Spleen (tissue), 13 donors: ENCODE results near the gene CTBP1. TPM values are rescaled to one million over a fixed set of nuclear protein-coding genes. Genes with fewer than 3 reads are reported as not detected.
A peak's percentile ranks its signal among the peaks of the same experiment; 100 is the strongest.

Experiments used
- DNase-seq: peaks from one replicate; pipeline ENCODE4 v3.0.0-alpha.2; 2020
- H3K27ac ChIP-seq, 8 donors: fragments of 200-600 bp; sonication (generic) in 7 of 8; 1 replicate in 4 of 8; 2 replicates in 4 of 8; pipeline versions ENCODE4 v1.5.0 to v1.8.0; 2016 to 2021; ENCODE audit warnings: inconsistent platforms in 4 of 8, mild to moderate bottlenecking in 4 of 8, moderate library complexity in 1 of 8
- H3K27me3 ChIP-seq, 7 donors: fragments of 200-600 bp; sonication (generic) in 6 of 7; replicated peaks in 1 of 7; 1 replicate in 4 of 7; 2 replicates in 3 of 7; pipeline versions ENCODE4 v1.5.0 to v1.8.0; 2016 to 2021; ENCODE audit warnings: inconsistent platforms in 3 of 7, mild to moderate bottlenecking in 1 of 7
- H3K36me3 ChIP-seq, 6 donors: fragments of 200-600 bp; sonication (generic) in 5 of 6; 1 replicate in 4 of 6; 2 replicates in 2 of 6; pipeline versions ENCODE4 v1.5.0 to v1.8.0; 2016 to 2021; ENCODE audit warnings: inconsistent platforms in 2 of 6
- H3K4me1 ChIP-seq, 6 donors: fragments of 200-600 bp; sonication (generic) in 5 of 6; 1 replicate in 3 of 6; 2 replicates in 3 of 6; pipeline versions ENCODE4 v1.5.0 to v1.8.0; 2016 to 2021; ENCODE audit warnings: inconsistent platforms in 3 of 6
- H3K4me3 ChIP-seq, 8 donors: fragments of 200-600 bp; sonication (generic) in 7 of 8; 1 replicate in 4 of 8; 2 replicates in 4 of 8; pipeline versions ENCODE4 v1.5.0 to v1.8.0; 2016 to 2021; ENCODE audit warnings: inconsistent platforms in 4 of 8, mild to moderate bottlenecking in 4 of 8, moderate library complexity in 2 of 8
- H3K9me3 ChIP-seq, 8 donors: fragments of 200-600 bp; sonication (generic) in 7 of 8; 1 replicate in 4 of 8; 2 replicates in 4 of 8; pipeline versions ENCODE4 v1.5.0 to v1.8.0; 2016 to 2021; ENCODE audit warnings: inconsistent platforms in 4 of 8
- CTCF ChIP-seq, 11 experiments: fragments of 200-600 bp in 7 of 11; fragments of 450-650 bp in 4 of 11; sonication (generic) in 4 of 11; IDR thresholded peaks in 8 of 11; conservative IDR thresholded peaks in 3 of 11; 1 replicate in 7 of 11; 2 replicates in 4 of 11; pipeline versions ENCODE4 v1.4.0 to v1.8.0; 2016 to 2021; ENCODE audit warnings: antibody characterized with exemption in 11 of 11, inconsistent platforms in 4 of 11, mild to moderate bottlenecking in 1 of 11
- POLR2A ChIP-seq, 3 donors: fragments of 450-650 bp; IDR thresholded peaks; one replicate each; pipeline ENCODE4 v1.5.1; 2017; ENCODE audit warnings: antibody characterized with exemption in 3 of 3, mild to moderate bottlenecking in 1 of 3
- POLR2AphosphoS5 ChIP-seq, 3 donors: sonication (generic); formaldehyde crosslinking; IDR thresholded peaks; one replicate each; pipeline ENCODE4 v1.5.1; 2017; ENCODE audit warnings: antibody characterized with exemption in 3 of 3
- WGBS, 5 donors: extraction: QIAGEN DNeasy Blood & Tissue Kit in 3 of 5; methylation state at CpG; one replicate each; pipeline versions ENCODE4 v1.1.5 to v1.1.7; 2013 to 2018; 5-methylcytosine and 5-hydroxymethylcytosine counted together
- intact Hi-C: fragments of 100-400 bp; cut with DNase I; formaldehyde crosslinking; loops from one replicate; pipeline ENCODE4 v1.15.0; 2023; ENCODE audit warnings: low total_unique reads
- long read RNA-seq, 2 donors: transcript quantifications; one replicate each; lab custom pipeline, GENCODE V29; 2026
- polyA plus RNA-seq, 3 donors: library from polyadenylated mRNA; stranded (reverse); fragments of 200-250 nt; gene quantifications; one replicate each; pipeline ENCODE4 v1.2.1, GENCODE V29; 2013
- total RNA-seq, 7 donors: library from RNA; depleted of rRNA in 3 of 7; stranded (reverse); fragments of >200 nt in 3 of 7; fragmentation: NEBNext Ultra II Directional in 4 of 7; extraction: Animal tissue kit (Norgen Biotek cat#: 25700) in 4 of 7; gene quantifications; one replicate each; pipeline versions ENCODE4 v1.1.0 to v1.2.1, GENCODE V29; 2016 to 2021
- donor health status: healthy with polysubstance abuse.
- donor health status: DM: no; HTN: no; CAD: no; lungs with moderate emphysema.
- donor health status: DM: no; HTN: no; CAD: no.
- donor health status: Bipolar disorder and iron deficiency.
- donor health status: healthy.
- donor health status: DM: no; HTN: no; CAD: no.
- donor health status: DM: yes; HTN: yes; CAD: no.

The CTBP1 gene
- 100 to 1,000 TPM; 162 to 226 (median 196) TPM for total RNA-seq
- 100 to 1,000 TPM; 101 to 176 (median 123) TPM for polyA plus RNA-seq
- long read RNA-seq, donor 1, transcript CTBP1-203 (10 exons, 2,467 nt): major isoform, 5 of 9 reads
- long read RNA-seq, donor 1, partial matches to known transcripts: 0 of 9 reads
- long read RNA-seq, donor 1, other reads (novel, unspliced or antisense): 0 of 9 reads
- long read RNA-seq, donor 2, transcript CTBP1-201 (9 exons, 2,297 nt): minor isoform, 7 of 29 reads
- long read RNA-seq, donor 2, transcript CTBP1-203 (10 exons, 2,467 nt): major isoform, 14 of 29 reads
- long read RNA-seq, donor 2, partial matches to known transcripts: 0 of 29 reads
- long read RNA-seq, donor 2, other reads (novel, unspliced or antisense): 7 of 29 reads

DNA sequence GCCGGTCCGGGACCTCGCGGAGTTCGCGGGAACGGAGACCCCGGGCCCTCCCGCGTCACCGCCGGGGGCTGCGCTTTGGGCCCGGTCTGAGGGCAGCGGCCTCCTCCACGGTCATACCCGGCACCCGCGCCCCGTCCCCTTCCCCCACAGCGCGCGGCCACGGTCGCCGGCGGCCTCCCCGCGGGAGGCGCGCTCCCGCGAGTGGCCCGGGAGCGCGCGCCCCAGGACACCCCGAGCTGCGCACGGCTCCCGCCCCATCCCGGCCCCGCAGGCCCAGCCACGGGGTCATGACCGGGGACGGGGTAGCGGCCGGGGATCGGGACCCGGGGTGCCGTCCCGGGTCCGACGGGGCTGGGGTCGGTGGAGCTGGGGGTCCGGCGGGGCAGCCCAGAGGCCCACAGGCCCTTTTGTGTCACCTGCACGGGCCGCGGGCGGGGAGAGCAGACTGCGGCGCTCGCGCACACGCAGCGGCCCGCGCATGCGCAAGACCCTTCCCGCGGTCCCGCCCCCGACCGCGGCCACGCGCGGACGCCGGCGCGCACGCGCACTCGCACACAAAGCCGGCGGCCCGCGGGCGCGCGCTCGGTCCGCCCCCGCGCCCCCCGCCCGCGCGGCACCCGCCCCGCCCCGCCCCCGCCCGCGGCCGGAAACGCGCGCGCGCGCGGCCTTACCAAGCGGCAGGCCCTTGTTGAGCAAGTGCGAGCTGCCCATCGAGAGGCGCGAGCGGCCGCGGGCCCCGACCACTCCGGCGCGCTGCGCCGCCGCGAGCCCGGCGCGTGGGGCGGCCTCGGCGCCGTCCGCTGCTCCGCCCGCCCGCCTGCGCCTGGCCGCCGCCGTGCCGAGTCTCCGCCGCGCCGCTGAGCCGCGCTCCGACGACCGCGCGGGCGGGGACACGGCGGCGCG is at the start of gene CTBP1:
Gene CTBP1 (minus strand): TSS at position 886 of the 903 bp plus-strand sequence. CDS start 7,799 bp downstream, outside the sequence.
- DNase-seq: peak; percentile 95
- WGBS, 5 donors: 0 to 1% (median 0%) methylated on average over 6 to 163 of the region's 163 CpGs
- TF ChIP-seq POLR2A (IDR thresholded peaks at IDR 0.05) (no peak), POLR2AphosphoS5 (IDR thresholded peaks at IDR 0.05) (peak; percentile 75 to 88 (median 82)), CTCF (IDR thresholded peaks at IDR 0.05 in 8 of 11, conservative IDR thresholded peaks at IDR 0.05 in 3 of 11) (no peak)

DNA sequence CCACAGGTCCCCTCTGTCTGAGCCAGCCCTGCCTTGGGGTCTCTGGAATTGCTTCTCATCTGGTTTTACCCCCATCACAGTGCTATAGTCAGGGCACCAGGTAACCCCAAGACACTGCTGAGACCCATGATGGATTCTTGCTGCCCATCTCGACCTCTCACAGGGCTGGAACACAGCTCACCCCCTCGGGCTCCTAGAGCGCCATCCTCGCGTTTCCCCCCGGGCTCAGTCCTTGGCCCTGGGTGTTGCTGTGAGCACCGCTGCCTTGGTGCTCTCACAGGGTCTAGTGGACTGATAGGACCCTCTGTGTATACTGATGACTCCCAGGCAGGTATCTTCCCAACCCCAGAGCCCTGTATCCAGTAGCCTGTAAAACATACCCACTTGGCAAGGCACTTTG is 49.5 kb upstream of the CTBP1 start:
- Histone ChIP-seq H3K36me3 (peaks cover 0 to 72% (median 41%) of the 10 kb centered on the region in 6 donors), H3K4me3 (no peak overlapping the region), H3K4me1 (peaks cover 14 to 90% (median 62%) of the 10 kb centered on the region in 6 donors), H3K9me3 (no peaks in the 10 kb centered on the region), H3K27me3 (no peaks in the 10 kb centered on the region), H3K27ac (peak overlapping the region in 3 of 8 donors; percentile 57 to 95 (median 93))
- intact Hi-C loops: loop anchor here (10.0 kb wide), 1 partner anchor 46 kb away; the partner anchor contains the start of gene UVSSA
- 91 to 99% (median 93%) methylated on average over 7 of the region's 7 CpGs for WGBS, 5 donors
- TF ChIP-seq POLR2AphosphoS5 (IDR thresholded peaks at IDR 0.05) (no peak), CTCF (IDR thresholded peaks at IDR 0.05 in 8 of 11, conservative IDR thresholded peaks at IDR 0.05 in 3 of 11) (no peak), POLR2A (IDR thresholded peaks at IDR 0.05) (no peak)
- DNase-seq: peak; percentile 64

More for the DNA sequence above, at the start of gene CTBP1:
- intact Hi-C loops: loop anchor here (2.0 kb wide), 1 partner anchor 98 kb away; the partner anchor contains the start of gene UVSSA
- H3K9me3 ChIP-seq: no peaks in the 10 kb centered on the region
- no peaks in the 10 kb centered on the region for H3K27me3 ChIP-seq
- peak within 1 kb of the TSS; percentile 76 to 95 (median 91) for H3K4me3 ChIP-seq
- H3K36me3 ChIP-seq: peaks cover 0 to 25% (median 0%) of the 10 kb centered on the region in 6 donors
- H3K4me1 ChIP-seq: peaks cover 54 to 84% (median 65%) of the 10 kb centered on the region in 6 donors
- peak within 1 kb of the TSS; percentile 95 to 99 (median 98) for H3K27ac ChIP-seq

DNA sequence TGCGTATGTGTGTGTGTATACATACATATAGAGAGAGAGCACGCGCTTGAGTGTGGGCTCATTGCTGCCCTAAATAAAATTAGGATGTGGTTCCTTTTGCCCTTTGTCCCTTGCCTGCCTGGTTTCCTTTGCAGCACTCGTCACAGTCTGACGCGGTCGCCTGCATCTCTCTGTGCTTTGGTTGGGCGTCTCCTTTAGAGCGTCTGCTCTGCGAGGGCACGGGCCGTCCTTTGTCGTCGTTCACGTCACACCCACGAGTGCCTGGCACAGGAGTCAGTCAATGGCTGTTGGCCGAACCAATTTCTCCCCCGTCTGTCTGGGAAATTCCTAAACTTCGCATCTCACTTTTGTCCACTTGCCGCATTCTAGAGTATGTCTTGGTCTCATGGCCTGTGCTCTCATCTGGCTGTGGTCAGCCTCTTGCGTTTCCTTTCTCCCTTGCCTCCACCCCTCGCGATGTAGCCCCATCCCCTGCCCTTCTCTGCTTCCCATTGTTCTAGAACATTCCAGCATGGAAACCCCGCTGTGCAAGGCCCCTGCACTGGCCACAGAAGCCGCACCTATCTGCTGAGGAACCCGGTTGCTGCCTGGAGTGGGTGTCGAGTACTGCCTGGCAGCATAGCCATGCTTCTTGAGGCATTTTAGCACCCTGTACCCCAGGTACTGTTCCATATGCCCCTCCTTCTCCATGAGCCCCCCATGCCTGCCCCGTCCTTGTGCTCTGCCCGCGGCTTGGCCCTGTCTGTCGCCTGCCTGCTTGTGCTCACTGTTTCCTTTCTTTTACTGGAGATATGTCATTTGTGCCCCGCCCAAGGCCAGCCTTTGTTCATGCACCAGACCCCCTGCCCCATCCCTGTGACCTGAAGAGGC is 48.8 kb upstream of the CTBP1 start:
- intact Hi-C loops: loop anchor here (10.0 kb wide), 1 partner anchor 47 kb away; the partner anchor contains the start of gene UVSSA
- no peak overlapping the region for H3K4me3 ChIP-seq
- H3K4me1 ChIP-seq: peaks cover 17 to 96% (median 69%) of the 10 kb centered on the region in 6 donors
- H3K27ac ChIP-seq: peak overlapping the region in 3 of 8 donors; percentile 57 to 95 (median 93)
- H3K9me3 ChIP-seq: no peaks in the 10 kb centered on the region
- peaks cover 0 to 74% (median 41%) of the 10 kb centered on the region in 6 donors for H3K36me3 ChIP-seq
- no peak for TF ChIP-seq CTCF (IDR thresholded peaks at IDR 0.05 in 8 of 11, conservative IDR thresholded peaks at IDR 0.05 in 3 of 11)
- no peak for TF ChIP-seq POLR2AphosphoS5 (IDR thresholded peaks at IDR 0.05)
- TF ChIP-seq POLR2A (IDR thresholded peaks at IDR 0.05): no peak
- DNase-seq: peak; percentile 69
- WGBS, 5 donors: 75 to 90% (median 89%) methylated on average over 32 of the region's 32 CpGs
- H3K27me3 ChIP-seq: no peaks in the 10 kb centered on the region
